Measurements from ENCODE around the gene GPR21. TPM values are rescaled to one million over a fixed set of nuclear protein-coding genes. Genes with fewer than 3 reads are reported as not detected.

The GPR21 gene
- total RNA-seq, 1 donor, result 3.1 TPM

DNA sequence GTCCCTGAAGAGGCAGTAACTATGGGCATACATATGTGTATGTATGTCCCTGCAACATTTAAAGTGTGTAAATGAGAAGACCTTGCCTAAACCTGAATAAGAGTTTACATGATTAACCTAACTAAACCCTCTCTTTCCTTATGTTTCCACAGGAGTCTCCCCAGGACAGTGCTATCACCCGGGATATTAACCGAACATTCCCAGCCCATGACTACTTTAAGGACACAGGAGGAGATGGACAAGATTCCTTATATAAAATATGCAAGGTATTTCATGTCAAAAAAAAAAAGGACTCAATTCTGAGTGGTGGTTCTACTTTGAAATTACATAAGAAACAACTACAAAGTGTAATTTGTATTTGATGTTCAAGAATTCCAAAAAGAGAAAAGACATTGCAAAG, 31.7 kb downstream of the GPR21 start:
- no peaks in the 10 kb centered on the region for H3K27me3 ChIP-seq (ENCODE audit: insufficient read depth, low read length)
- H3K9me3 ChIP-seq (ENCODE audit: low read depth, low read length), result no peaks in the 10 kb centered on the region
- H3K4me1 ChIP-seq (ENCODE audit: insufficient read depth, low read length), result no peaks in the 10 kb centered on the region
- no peak overlapping the region for H3K4me3 ChIP-seq (ENCODE audit: low read length)

DNA sequence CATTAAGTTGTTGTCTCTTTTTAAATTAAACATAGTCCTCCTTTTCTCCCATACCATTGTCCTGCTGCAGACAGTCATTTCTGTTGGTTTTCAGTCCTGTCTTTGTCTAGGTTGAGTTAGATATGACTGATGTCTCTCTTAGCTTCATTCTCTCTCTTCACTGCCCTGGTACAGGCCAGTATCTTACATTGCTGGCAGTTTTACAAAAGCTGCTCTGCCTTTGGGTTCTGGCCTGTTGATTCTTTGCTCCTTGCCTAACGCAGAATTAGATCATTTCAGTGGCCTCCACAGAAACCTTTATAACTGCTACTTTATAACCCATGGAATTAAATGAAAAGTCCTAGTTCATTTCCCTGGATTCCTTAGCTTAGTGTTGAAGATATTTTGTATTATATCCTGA, 33.7 kb downstream of the GPR21 start:
- H3K27me3 ChIP-seq (ENCODE audit: insufficient read depth, low read length), result no peaks in the 10 kb centered on the region
- H3K9me3 ChIP-seq (ENCODE audit: low read depth, low read length), result no peaks in the 10 kb centered on the region
- H3K4me1 ChIP-seq (ENCODE audit: insufficient read depth, low read length), result no peaks in the 10 kb centered on the region
- no peak overlapping the region for H3K4me3 ChIP-seq (ENCODE audit: low read length)

DNA sequence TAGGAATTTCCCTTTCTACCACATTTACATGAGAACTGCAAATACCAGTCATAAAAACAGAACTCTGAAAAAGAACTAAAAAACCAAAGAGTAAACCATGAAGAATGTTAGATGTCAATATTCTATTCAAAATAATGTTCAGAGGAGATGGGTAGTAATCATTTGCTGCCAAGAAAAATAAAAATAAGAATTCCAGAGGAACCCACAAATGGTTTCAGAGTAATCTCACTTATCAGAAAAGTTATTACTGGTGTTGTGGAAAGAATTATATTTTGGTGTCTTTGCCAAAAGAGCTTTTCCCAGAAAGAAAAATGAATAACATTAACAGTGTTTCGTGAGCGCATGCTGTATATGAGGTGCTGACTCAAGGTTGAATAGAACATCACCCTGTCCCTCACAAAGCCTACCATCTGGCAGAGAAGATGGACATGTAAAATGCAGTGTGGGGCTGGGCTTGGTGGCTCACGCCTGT, 35.6 kb downstream of the GPR21 start:
- Histone ChIP-seq H3K9me3 (ENCODE audit: low read depth, low read length) (no peaks in the 10 kb centered on the region), H3K27me3 (ENCODE audit: insufficient read depth, low read length) (no peaks in the 10 kb centered on the region), H3K4me1 (ENCODE audit: insufficient read depth, low read length) (no peaks in the 10 kb centered on the region), H3K4me3 (ENCODE audit: low read length) (no peak overlapping the region)

DNA sequence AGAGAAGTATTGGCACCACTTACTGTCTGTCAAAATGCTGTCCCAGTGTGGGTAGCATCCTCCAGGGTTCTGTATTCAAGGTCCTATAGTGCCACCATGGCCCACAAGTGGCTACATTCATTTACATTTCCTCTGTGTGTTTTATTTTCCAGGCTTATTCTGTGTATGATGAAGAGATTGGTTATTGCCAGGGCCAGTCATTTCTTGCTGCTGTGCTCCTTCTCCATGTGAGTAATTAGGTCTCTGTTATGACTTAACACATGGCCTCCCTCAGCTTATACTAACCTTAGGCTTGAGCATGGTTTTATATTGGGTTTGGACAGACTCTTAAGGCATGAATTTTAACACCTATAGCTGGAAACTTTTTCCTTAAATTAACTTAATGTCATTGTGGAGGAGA, 36.7 kb downstream of the GPR21 start:
- no peaks in the 10 kb centered on the region for H3K9me3 ChIP-seq (ENCODE audit: low read depth, low read length)
- no peaks in the 10 kb centered on the region for H3K4me1 ChIP-seq (ENCODE audit: insufficient read depth, low read length)
- no peaks in the 10 kb centered on the region for H3K27me3 ChIP-seq (ENCODE audit: insufficient read depth, low read length)
- no peak overlapping the region for H3K4me3 ChIP-seq (ENCODE audit: low read length)

DNA sequence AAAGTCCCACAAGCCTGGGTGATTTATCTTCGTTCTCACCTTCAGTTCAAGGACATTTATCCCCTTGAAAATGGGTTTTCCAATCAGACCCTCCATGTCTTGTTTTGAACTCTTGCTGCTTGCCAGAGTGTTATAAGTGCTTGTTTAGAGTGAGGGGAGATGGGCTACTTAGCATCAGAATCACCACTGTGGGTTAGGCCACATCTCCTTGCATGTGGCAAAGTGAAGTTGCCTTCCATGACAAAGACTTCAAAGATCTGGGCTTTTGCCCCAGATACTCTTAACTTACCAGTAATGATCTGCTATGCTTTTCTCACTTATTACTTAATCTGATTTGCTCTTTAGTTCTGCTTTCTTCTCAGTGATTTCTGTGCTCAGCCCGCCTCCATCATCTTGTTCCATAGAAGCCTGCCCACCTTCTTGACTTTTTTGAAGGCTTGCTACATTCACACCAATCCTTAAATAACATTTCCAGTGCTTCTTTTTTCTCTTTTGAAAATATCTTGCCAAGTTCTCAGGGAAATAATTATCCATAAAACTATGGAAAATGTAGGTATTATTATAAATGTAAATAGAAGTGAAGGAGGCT, 39.0 kb downstream of the GPR21 start:
- no peak overlapping the region for H3K4me3 ChIP-seq (ENCODE audit: low read length)
- no peaks in the 10 kb centered on the region for H3K4me1 ChIP-seq (ENCODE audit: insufficient read depth, low read length)
- H3K27me3 ChIP-seq (ENCODE audit: insufficient read depth, low read length), result no peaks in the 10 kb centered on the region

DNA sequence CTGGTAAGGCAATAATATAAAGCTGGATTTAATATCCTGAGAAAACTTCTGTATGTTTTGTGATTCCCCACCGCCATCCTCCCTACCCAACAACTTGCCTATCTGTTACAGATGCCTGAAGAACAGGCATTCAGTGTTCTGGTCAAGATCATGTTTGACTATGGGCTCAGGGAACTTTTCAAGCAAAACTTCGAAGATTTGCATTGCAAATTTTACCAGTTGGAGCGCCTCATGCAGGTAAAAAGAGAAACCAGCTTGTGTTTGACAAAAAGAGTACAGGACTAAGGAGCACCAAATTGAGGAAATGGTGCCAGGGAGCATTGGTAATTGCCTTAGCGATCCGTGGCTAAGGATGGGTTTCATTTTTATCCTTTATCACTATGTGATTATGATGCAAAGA, 40.0 kb downstream of the GPR21 start:
- H3K27me3 ChIP-seq (ENCODE audit: insufficient read depth, low read length), result no peaks in the 10 kb centered on the region
- H3K4me3 ChIP-seq (ENCODE audit: low read length), result no peak overlapping the region
- no peaks in the 10 kb centered on the region for H3K9me3 ChIP-seq (ENCODE audit: low read depth, low read length)
- H3K4me1 ChIP-seq (ENCODE audit: insufficient read depth, low read length), result no peaks in the 10 kb centered on the region

More for the DNA sequence above, 39.0 kb downstream of the GPR21 start:
- H3K9me3 ChIP-seq (ENCODE audit: low read depth, low read length), result no peaks in the 10 kb centered on the region

DNA sequence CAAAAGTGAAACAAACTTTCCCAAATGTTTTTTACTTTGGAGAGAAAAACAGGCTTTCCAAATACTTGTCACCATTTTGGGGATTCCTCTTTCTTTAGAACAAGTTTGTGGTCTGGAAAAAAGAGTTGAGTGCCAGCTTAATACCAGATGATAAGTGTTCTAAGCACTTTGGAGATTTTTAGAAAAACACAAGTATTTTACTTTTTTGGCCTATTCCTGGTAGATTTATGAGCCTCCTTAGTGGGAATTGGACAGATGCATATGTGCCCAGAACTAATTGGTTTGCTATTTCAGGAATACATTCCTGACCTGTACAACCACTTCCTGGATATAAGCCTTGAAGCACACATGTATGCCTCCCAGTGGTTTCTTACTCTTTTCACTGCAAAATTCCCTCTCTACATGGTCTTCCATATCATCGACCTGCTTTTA, 40.5 kb downstream of the GPR21 start:
- Histone ChIP-seq H3K4me1 (ENCODE audit: insufficient read depth, low read length) (no peaks in the 10 kb centered on the region), H3K27me3 (ENCODE audit: insufficient read depth, low read length) (no peaks in the 10 kb centered on the region), H3K4me3 (ENCODE audit: low read length) (no peak overlapping the region), H3K9me3 (ENCODE audit: low read depth, low read length) (no peaks in the 10 kb centered on the region)

DNA sequence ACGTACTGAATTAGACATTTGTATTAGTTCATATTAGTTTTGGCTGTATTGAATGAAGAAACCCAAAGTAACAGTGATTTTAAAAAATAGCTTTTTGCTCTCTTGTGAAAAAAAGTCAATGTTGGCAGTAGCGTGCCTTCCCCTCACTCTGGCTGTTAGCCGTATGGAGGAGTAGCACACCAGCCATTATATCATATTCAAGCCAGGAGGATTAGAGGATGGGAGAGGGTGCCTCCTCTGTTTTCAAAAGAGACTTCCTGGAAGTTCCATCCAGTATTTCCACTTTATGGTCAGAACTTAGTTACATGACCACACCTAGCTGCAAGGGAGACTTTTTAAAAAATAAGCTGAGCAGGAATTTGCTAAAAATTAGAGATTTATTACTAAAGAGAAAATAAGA, 41.2 kb downstream of the GPR21 start:
- Histone ChIP-seq H3K4me1 (ENCODE audit: insufficient read depth, low read length) (no peaks in the 10 kb centered on the region), H3K4me3 (ENCODE audit: low read length) (no peak overlapping the region), H3K9me3 (ENCODE audit: low read depth, low read length) (no peaks in the 10 kb centered on the region), H3K27me3 (ENCODE audit: insufficient read depth, low read length) (no peaks in the 10 kb centered on the region)

DNA sequence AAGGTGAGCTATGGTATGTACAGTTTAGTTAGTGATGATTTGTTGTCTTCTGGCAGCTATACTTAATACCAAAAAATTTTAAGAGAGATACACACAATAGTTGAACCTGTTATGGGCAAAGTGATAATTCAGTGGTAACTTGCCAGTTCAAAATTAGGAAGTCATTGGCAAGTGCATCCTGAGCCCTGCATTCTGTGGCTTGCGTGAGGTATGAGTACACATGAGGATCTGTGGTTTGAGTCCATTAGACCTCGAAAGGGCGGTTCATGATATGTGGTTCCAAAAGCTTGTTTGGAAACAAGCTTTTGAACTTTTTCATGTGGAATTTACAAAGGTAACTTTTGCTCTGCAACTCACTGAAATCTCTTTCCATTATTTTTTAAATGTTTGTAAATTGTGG, 47.0 kb downstream of the GPR21 start:
- Histone ChIP-seq H3K4me3 (ENCODE audit: low read length) (no peak overlapping the region), H3K9me3 (ENCODE audit: low read depth, low read length) (no peaks in the 10 kb centered on the region), H3K4me1 (ENCODE audit: insufficient read depth, low read length) (no peaks in the 10 kb centered on the region), H3K27me3 (ENCODE audit: insufficient read depth, low read length) (no peaks in the 10 kb centered on the region)

DNA sequence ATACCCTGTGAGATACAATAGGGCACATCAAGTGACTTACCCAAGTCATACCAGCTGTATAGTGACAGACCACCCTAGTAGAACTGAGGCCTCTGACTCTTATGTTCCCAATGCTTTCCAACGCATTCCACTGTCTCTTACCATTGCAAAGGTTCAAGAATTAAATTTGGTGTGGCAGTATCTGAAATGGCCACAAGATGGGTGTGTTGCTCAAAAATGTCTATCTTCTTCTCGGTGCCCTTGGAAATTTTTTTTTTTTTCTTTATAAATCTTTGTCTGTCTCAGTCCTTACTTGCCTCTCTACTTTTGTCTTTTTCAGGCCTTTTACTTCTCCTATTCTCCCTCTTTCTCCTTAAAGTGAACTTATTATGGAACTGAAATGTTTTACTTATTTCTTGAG, 48.4 kb downstream of the GPR21 start:
- H3K4me3 ChIP-seq (ENCODE audit: low read length), result no peak overlapping the region

DNA sequence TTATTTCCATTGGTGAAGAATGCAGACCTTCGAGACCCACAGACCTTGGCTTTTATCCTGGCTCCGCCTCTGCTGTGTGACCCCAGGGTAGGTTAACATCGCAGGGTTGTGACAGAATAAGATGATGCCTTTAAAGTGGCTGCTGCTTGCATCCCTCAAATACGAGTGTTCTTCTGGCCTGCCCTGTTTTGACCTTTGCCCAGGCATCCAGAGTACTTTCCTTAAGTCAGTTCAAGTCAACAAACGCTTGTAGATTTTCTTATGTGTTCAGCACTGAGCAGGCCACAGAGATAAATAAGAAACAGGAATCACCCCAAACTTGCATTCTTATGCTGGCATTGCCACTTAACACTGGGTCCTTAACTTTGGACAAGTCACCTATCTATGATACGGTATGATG, 50.2 kb downstream of the GPR21 start:
- no peaks in the 10 kb centered on the region for H3K27me3 ChIP-seq (ENCODE audit: insufficient read depth, low read length)
- no peaks in the 10 kb centered on the region for H3K9me3 ChIP-seq (ENCODE audit: low read depth, low read length)
- H3K4me3 ChIP-seq (ENCODE audit: low read length), result no peak overlapping the region
- H3K4me1 ChIP-seq (ENCODE audit: insufficient read depth, low read length), result no peaks in the 10 kb centered on the region

More for the DNA sequence above, 48.4 kb downstream of the GPR21 start:
- no peaks in the 10 kb centered on the region for H3K4me1 ChIP-seq (ENCODE audit: insufficient read depth, low read length)
- no peaks in the 10 kb centered on the region for H3K9me3 ChIP-seq (ENCODE audit: low read depth, low read length)
- no peaks in the 10 kb centered on the region for H3K27me3 ChIP-seq (ENCODE audit: insufficient read depth, low read length)

DNA sequence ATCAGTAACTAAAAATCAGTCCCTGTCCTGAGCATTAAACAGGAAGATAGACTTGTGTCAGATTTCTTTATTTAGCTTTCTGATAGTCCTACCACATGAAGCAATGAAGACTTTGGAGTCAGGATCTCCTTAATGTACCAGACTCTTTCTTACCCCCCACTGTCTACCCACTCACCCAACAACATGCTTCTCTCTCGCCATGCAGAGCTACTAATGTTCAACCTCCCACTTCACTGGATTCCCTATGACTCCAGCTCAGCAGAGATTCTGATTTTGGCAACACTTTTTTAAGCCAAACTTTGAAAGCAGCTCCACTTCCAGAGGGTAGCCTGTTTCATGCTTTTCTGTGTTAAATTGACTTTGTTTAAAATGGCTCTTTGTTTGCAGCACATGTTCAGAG, 50.8 kb downstream of the GPR21 start:
- H3K27me3 ChIP-seq (ENCODE audit: insufficient read depth, low read length), result no peaks in the 10 kb centered on the region
- H3K9me3 ChIP-seq (ENCODE audit: low read depth, low read length), result no peaks in the 10 kb centered on the region
- no peak overlapping the region for H3K4me3 ChIP-seq (ENCODE audit: low read length)
- H3K4me1 ChIP-seq (ENCODE audit: insufficient read depth, low read length), result no peaks in the 10 kb centered on the region

Other genes with a start within 250 kb of the GPR21 start
- gene OR5C1, start 244.7 kb upstream of the GPR21 start, total RNA-seq, result not detected
- not detected for gene OR1K1, start 233.5 kb upstream of the GPR21 start, total RNA-seq
- gene PDCL, start 205.1 kb upstream of the GPR21 start, total RNA-seq, result 23.8 TPM
- 90.0 TPM for gene RC3H2, start 128.3 kb upstream of the GPR21 start, total RNA-seq
- 11.2 TPM for gene ZBTB6, start 120.3 kb upstream of the GPR21 start, total RNA-seq
- gene ZBTB26, start 102.2 kb upstream of the GPR21 start, total RNA-seq, result 7.5 TPM
- 33.8 TPM for gene RABGAP1, start 92.6 kb upstream of the GPR21 start, total RNA-seq
- 13.6 TPM for gene STRBP, start 234.9 kb downstream of the GPR21 start, total RNA-seq